ENCODE data around the gene OR5D14.

GRCh38 chr11:55795256-55795655 is at the start of gene OR5D14:
- TF ChIP-seq, protein P1, sequence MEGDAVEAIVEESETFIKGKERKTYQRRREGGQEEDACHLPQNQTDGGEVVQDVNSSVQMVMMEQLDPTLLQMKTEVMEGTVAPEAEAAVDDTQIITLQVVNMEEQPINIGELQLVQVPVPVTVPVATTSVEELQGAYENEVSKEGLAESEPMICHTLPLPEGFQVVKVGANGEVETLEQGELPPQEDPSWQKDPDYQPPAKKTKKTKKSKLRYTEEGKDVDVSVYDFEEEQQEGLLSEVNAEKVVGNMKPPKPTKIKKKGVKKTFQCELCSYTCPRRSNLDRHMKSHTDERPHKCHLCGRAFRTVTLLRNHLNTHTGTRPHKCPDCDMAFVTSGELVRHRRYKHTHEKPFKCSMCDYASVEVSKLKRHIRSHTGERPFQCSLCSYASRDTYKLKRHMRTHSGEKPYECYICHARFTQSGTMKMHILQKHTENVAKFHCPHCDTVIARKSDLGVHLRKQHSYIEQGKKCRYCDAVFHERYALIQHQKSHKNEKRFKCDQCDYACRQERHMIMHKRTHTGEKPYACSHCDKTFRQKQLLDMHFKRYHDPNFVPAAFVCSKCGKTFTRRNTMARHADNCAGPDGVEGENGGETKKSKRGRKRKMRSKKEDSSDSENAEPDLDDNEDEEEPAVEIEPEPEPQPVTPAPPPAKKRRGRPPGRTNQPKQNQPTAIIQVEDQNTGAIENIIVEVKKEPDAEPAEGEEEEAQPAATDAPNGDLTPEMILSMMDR (IDR thresholded peaks at IDR 0.05), result no peak
- TF ChIP-seq POLR2A (IDR thresholded peaks at IDR 0.05), result no peak

Measured in thyroid gland (tissue), 4 donors.